Measurements from ENCODE around the gene RUFY2. TPM values are rescaled to one million over a fixed set of nuclear protein-coding genes. Genes with fewer than 3 reads are reported as not detected.

Gene RUFY2
- total and polyA plus RNA-seq, 4 donors = 1.6 to 11.2 (median 7.7) TPM

DNA sequence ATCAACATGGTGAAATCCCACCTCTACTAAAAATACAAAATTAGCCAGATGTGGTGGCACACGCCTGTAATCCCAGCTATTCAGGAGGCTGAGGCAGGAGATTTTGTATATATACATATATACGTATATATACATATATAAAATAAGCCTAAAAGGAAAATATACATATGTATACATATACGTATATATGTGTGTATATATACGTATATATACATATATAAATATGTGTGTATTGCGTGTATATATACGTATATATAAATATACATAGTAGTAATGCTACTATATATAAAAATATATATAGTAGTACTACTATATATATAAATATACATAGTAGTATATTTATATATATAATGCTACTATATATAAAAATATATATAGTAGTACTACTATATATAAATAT, 47.9 kb downstream of the RUFY2 start (continued):
- TF ChIP-seq CTCF (IDR thresholded peaks at IDR 0.05; ENCODE audit: low read depth, low read length, missing input control) (no peak), SP1 (IDR thresholded peaks at IDR 0.05) (no peak), HNF4A (conservative IDR thresholded peaks at IDR 0.05) (no peak), NR2F2 (IDR thresholded peaks at IDR 0.05) (no peak), RXRA (IDR thresholded peaks at IDR 0.05) (no peak), EGR1 (IDR thresholded peaks at IDR 0.05; ENCODE audit: low read depth in 2 of 2) (no peak)
- TF ChIP-seq, protein P1, sequence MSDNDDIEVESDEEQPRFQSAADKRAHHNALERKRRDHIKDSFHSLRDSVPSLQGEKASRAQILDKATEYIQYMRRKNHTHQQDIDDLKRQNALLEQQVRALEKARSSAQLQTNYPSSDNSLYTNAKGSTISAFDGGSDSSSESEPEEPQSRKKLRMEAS (IDR thresholded peaks at IDR 0.05) = no peak

DNA sequence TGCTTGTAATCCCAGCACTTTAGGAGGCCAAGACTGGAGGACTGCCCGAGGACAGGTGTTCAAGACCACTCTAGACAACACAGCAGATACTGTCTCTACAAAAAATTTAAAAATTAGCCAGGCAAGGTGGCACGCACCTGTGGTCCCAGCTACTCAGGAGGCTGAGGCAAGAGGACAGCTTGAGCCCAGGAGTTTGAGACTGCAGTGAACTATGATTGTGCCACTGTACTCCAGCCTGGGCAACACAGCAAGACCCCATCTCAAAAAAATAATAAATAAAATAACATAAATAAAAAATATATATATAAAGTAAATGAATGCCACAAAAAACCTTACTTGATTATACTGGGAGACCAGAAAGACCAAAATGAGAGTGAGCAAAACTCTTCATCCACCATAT, 53.5 kb downstream of the RUFY2 start:
- TF ChIP-seq REST (IDR thresholded peaks at IDR 0.05) = no peak
- TF ChIP-seq, protein P1 (IDR thresholded peaks at IDR 0.05) = no peak
- no peak for TF ChIP-seq HNF4A (conservative IDR thresholded peaks at IDR 0.05)
- no peak for TF ChIP-seq HNF4G (IDR thresholded peaks at IDR 0.05)
- H3K9me3 ChIP-seq (ENCODE audit: control insufficient read depth in 4 of 4, low read length in 3 of 4) = no peaks in the 10 kb centered on the region
- peaks cover 4 to 10% (median 6%) of the 10 kb centered on the region in 4 donors for H3K36me3 ChIP-seq (ENCODE audit: control insufficient read depth in 4 of 4, insufficient read depth in 3 of 4, low read depth in 1 of 4, low read length in 3 of 4)
- no peaks in the 10 kb centered on the region for H3K27me3 ChIP-seq (ENCODE audit: control insufficient read depth in 4 of 4, insufficient read depth in 4 of 4, low read length in 3 of 4)
- no peak overlapping the region for H3K9ac ChIP-seq (ENCODE audit: low read depth in 1 of 2, low read length in 2 of 2)
- DNase-seq (ENCODE audit: low spot score) = no peak
- no peaks in the 10 kb centered on the region for H3K4me1 ChIP-seq (ENCODE audit: control insufficient read depth in 4 of 4, insufficient read depth in 4 of 4, low read length in 3 of 4)
- no peak overlapping the region for H3K4me3 ChIP-seq (ENCODE audit: low read depth in 1 of 3, low read length in 3 of 3)
- no peak overlapping the region for H3K27ac ChIP-seq (ENCODE audit: low read depth in 1 of 2, low read length in 2 of 2)
- WGBS = 96% methylated on average over 2 of the region's 2 CpGs

DNA sequence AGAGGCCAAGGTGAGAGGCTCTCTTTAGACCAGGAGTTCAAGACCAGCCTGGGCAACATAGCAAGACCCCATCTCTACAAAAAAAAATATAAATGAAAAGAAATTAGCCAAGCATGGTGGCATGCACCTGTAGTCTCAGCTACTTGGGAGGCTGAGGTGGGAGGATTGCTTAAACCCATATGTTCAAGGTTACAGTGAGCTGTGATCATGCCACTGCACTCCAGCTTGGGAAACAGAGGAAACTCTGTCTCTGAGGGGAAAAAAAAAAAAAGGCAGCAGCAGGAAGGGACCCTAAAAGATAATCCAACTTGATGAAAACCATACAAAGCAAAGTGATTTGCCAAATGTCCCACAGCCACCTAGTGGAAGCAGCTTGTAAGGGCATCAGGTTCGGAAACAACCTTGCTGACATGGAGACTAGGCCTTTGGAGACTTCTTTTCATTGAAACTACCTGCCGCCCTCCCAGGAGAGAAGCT, 58.8 kb downstream of the RUFY2 start:
- peak; percentile 41 for DNase-seq (ENCODE audit: low spot score)
- no peaks in the 10 kb centered on the region for H3K4me1 ChIP-seq (ENCODE audit: control insufficient read depth in 4 of 4, insufficient read depth in 4 of 4, low read length in 3 of 4)
- H3K9me3 ChIP-seq (ENCODE audit: control insufficient read depth in 4 of 4, low read length in 3 of 4) = no peaks in the 10 kb centered on the region
- no peaks in the 10 kb centered on the region for H3K27me3 ChIP-seq (ENCODE audit: control insufficient read depth in 4 of 4, insufficient read depth in 4 of 4, low read length in 3 of 4)
- H3K36me3 ChIP-seq (ENCODE audit: control insufficient read depth in 4 of 4, insufficient read depth in 3 of 4, low read depth in 1 of 4, low read length in 3 of 4) = peaks cover 5 to 25% (median 18%) of the 10 kb centered on the region in 4 donors
- H3K9ac ChIP-seq (ENCODE audit: low read depth in 1 of 2, low read length in 2 of 2) = no peak overlapping the region
- 48% methylated on average over 2 of the region's 2 CpGs for WGBS
- peak; percentile 65 for TF ChIP-seq CTCF (IDR thresholded peaks at IDR 0.05; ENCODE audit: low read depth, low read length, missing input control)
- TF ChIP-seq GABPA (IDR thresholded peaks at IDR 0.05 in 1 of 2, conservative IDR thresholded peaks at IDR 0.05 in 1 of 2) = no peak
- TF ChIP-seq RAD21 (IDR thresholded peaks at IDR 0.05) = peak; percentile 74 to 82
- TF ChIP-seq FOXA1 (IDR thresholded peaks at IDR 0.05) = no peak
- TF ChIP-seq YY1 (IDR thresholded peaks at IDR 0.05) = no peak
- no peak for TF ChIP-seq NR2F2 (IDR thresholded peaks at IDR 0.05)
- H3K27ac ChIP-seq (ENCODE audit: low read depth in 1 of 2, low read length in 2 of 2) = no peak overlapping the region
- H3K4me3 ChIP-seq (ENCODE audit: low read depth in 1 of 3, low read length in 3 of 3) = no peak overlapping the region

All from liver (tissue), 9 donors.